ENCODE measurements around the gene SLC38A2. TPM values are rescaled to one million over a fixed set of nuclear protein-coding genes. Genes with fewer than 3 reads are reported as not detected.

SLC38A2 gene
- total RNA-seq, 1 donor from 2014 or later: 421 TPM

- no peaks in the 10 kb centered on the region for H3K79me2 ChIP-seq (ENCODE audit: insufficient read depth, low read length)
- H3K4me3 ChIP-seq (ENCODE audit: insufficient read depth, low read depth, low read length): no peak overlapping the region
- no peak overlapping the region for H3K27ac Mint-ChIP-seq (ENCODE audit: unreplicated experiment)
- no peaks in the 10 kb centered on the region for H3K27me3 Mint-ChIP-seq (ENCODE audit: low read depth, unreplicated experiment)
- H3K4me1 ChIP-seq (ENCODE audit: insufficient read depth, low read length): peaks cover 26% of the 10 kb centered on the region
- no peaks in the 10 kb centered on the region for H4K20me1 ChIP-seq (ENCODE audit: insufficient read depth, low read length)
- H2AFZ ChIP-seq (ENCODE audit: low read depth, low read length): no peak overlapping the region
- no peak overlapping the region for H3K4me3 Mint-ChIP-seq (ENCODE audit: unreplicated experiment)
- no peaks in the 10 kb centered on the region for H3K27me3 ChIP-seq (ENCODE audit: insufficient read depth, low read length)
- no peak for FAIRE-seq
- DNase-seq (ENCODE audit: low read depth): no peak
- no peak overlapping the region for H3K27ac ChIP-seq (ENCODE audit: low read depth, low read length)
- H3K4me2 ChIP-seq (ENCODE audit: low read length): no peak overlapping the region
- H3K9me3 ChIP-seq (ENCODE audit: insufficient read depth, low read depth, low read length): no peaks in the 10 kb centered on the region
- H3K4me1 Mint-ChIP-seq (ENCODE audit: low read depth, unreplicated experiment): peaks cover 18% of the 10 kb centered on the region
- H3K9me3 Mint-ChIP-seq (ENCODE audit: unreplicated experiment): no peaks in the 10 kb centered on the region
- H3K9ac ChIP-seq (ENCODE audit: low read length): no peak overlapping the region
- H3K36me3 ChIP-seq (ENCODE audit: insufficient read depth, low read length): no peaks in the 10 kb centered on the region
- H3K36me3 Mint-ChIP-seq (ENCODE audit: low read depth, unreplicated experiment): no peaks in the 10 kb centered on the region
- TF ChIP-seq EZH2 (IDR thresholded peaks at IDR 0.05; ENCODE audit: insufficient read depth, low read length): no peak
- TF ChIP-seq CTCF (IDR thresholded peaks at IDR 0.05; ENCODE audit: insufficient read depth, low read depth, low read length): no peak
Observed at GRCh38 chr12:46408441-46408840, 35.9 kb upstream of the SLC38A2 start.

GRCh38 chr12:46407361-46407760, 34.8 kb upstream of the SLC38A2 start:
- Mint-ChIP-seq H3K4me1 (ENCODE audit: low read depth, unreplicated experiment) (peaks cover 28% of the 10 kb centered on the region), H3K27ac (ENCODE audit: unreplicated experiment) (no peak overlapping the region), H3K27me3 (ENCODE audit: low read depth, unreplicated experiment) (no peaks in the 10 kb centered on the region), H3K9me3 (ENCODE audit: unreplicated experiment) (no peaks in the 10 kb centered on the region), H3K36me3 (ENCODE audit: low read depth, unreplicated experiment) (no peaks in the 10 kb centered on the region), H3K4me3 (ENCODE audit: unreplicated experiment) (no peak overlapping the region)
- FAIRE-seq (no peak), DNase-seq (ENCODE audit: low read depth) (peak; percentile 62)
- no peak overlapping the region for H2AFZ ChIP-seq (ENCODE audit: low read depth, low read length)
- H3K79me2 ChIP-seq (ENCODE audit: insufficient read depth, low read length): no peaks in the 10 kb centered on the region
- TF ChIP-seq EZH2 (IDR thresholded peaks at IDR 0.05; ENCODE audit: insufficient read depth, low read length): no peak
- TF ChIP-seq CTCF (IDR thresholded peaks at IDR 0.05; ENCODE audit: insufficient read depth, low read depth, low read length): no peak
- peaks cover 36% of the 10 kb centered on the region for H3K4me1 ChIP-seq (ENCODE audit: insufficient read depth, low read length)
- H3K4me3 ChIP-seq (ENCODE audit: insufficient read depth, low read depth, low read length): no peak overlapping the region
- H3K27ac ChIP-seq (ENCODE audit: low read depth, low read length): no peak overlapping the region
- H3K27me3 ChIP-seq (ENCODE audit: insufficient read depth, low read length): no peaks in the 10 kb centered on the region
- H4K20me1 ChIP-seq (ENCODE audit: insufficient read depth, low read length): no peaks in the 10 kb centered on the region
- H3K4me2 ChIP-seq (ENCODE audit: low read length): no peak overlapping the region
- H3K9ac ChIP-seq (ENCODE audit: low read length): no peak overlapping the region
- no peaks in the 10 kb centered on the region for H3K9me3 ChIP-seq (ENCODE audit: insufficient read depth, low read depth, low read length)
- H3K36me3 ChIP-seq (ENCODE audit: insufficient read depth, low read length): no peaks in the 10 kb centered on the region

- Histone ChIP-seq H3K4me1 (ENCODE audit: insufficient read depth, low read length) (peaks cover 45% of the 10 kb centered on the region), H3K9ac (ENCODE audit: low read length) (no peak overlapping the region), H4K20me1 (ENCODE audit: insufficient read depth, low read length) (no peaks in the 10 kb centered on the region), H2AFZ (ENCODE audit: low read depth, low read length) (no peak overlapping the region), H3K4me3 (ENCODE audit: insufficient read depth, low read depth, low read length) (no peak overlapping the region), H3K36me3 (ENCODE audit: insufficient read depth, low read length) (no peaks in the 10 kb centered on the region), H3K27ac (ENCODE audit: low read depth, low read length) (no peak overlapping the region), H3K9me3 (ENCODE audit: insufficient read depth, low read depth, low read length) (no peaks in the 10 kb centered on the region), H3K4me2 (ENCODE audit: low read length) (no peak overlapping the region), H3K79me2 (ENCODE audit: insufficient read depth, low read length) (no peaks in the 10 kb centered on the region), H3K27me3 (ENCODE audit: insufficient read depth, low read length) (no peaks in the 10 kb centered on the region)
- Mint-ChIP-seq H3K4me1 (ENCODE audit: low read depth, unreplicated experiment) (peaks cover 35% of the 10 kb centered on the region), H3K27ac (ENCODE audit: unreplicated experiment) (no peak overlapping the region), H3K4me3 (ENCODE audit: unreplicated experiment) (no peak overlapping the region), H3K9me3 (ENCODE audit: unreplicated experiment) (no peaks in the 10 kb centered on the region), H3K27me3 (ENCODE audit: low read depth, unreplicated experiment) (no peaks in the 10 kb centered on the region), H3K36me3 (ENCODE audit: low read depth, unreplicated experiment) (no peaks in the 10 kb centered on the region)
- DNase-seq (ENCODE audit: low read depth): peak; percentile 84
- FAIRE-seq: no peak
- TF ChIP-seq CTCF (IDR thresholded peaks at IDR 0.05; ENCODE audit: insufficient read depth, low read depth, low read length): no peak
Observed at GRCh38 chr12:46406352-46407027, 33.9 kb upstream of the SLC38A2 start.
